GM19438 (cell line): ENCODE results near the gene PBLD.
"Not testable (repeated sequence)": the region's sequence is repeated elsewhere in the genome, so short reads cannot be mapped to it uniquely, and the experiment has no call there.

Source experiments
- ATAC-seq: cut with Tn5 transposase; IDR thresholded peaks from one replicate; pipeline ENCODE4 v1.9.1; 2021; ENCODE audit warnings: low read depth; ENCODE audit not compliant: unreplicated experiment

The PBLD gene

GRCh38 chr10:68284062-68285001, 48.4 kb downstream of the PBLD start:
- ATAC-seq: no peak

GRCh38 chr10:68280758-68281157, 52.0 kb downstream of the PBLD start:
- no peak for ATAC-seq

- not testable (repeated sequence) for ATAC-seq
Measured at GRCh38 chr10:68278906-68279753, 53.6 kb downstream of the PBLD start.

GRCh38 chr10:68277814-68278213, 54.9 kb downstream of the PBLD start:
- not testable (repeated sequence) for ATAC-seq

- ATAC-seq: no peak
Measured at GRCh38 chr10:68276224-68276623, 56.5 kb downstream of the PBLD start.

GRCh38 chr10:68275600-68276126, 57.1 kb downstream of the PBLD start:
- no peak for ATAC-seq

- no peak for ATAC-seq
Measured at GRCh38 chr10:68272833-68273232, 59.9 kb downstream of the PBLD start.

GRCh38 chr10:68271196-68271882, 61.4 kb downstream of the PBLD start:
- no peak for ATAC-seq

GRCh38 chr10:68269562-68270290, 63.0 kb downstream of the PBLD start:
- no peak for ATAC-seq

GRCh38 chr10:68261132-68261856, 71.4 kb downstream of the PBLD start:
- no peak for ATAC-seq

GRCh38 chr10:68253346-68253745, 79.4 kb downstream of the PBLD start:
- no peak for ATAC-seq

- no peak for ATAC-seq
Measured at GRCh38 chr10:68251625-68252495, 80.9 kb downstream of the PBLD start.

- no peak for ATAC-seq
Measured at GRCh38 chr10:68251151-68251550, 81.6 kb downstream of the PBLD start.

- ATAC-seq: no peak
Measured at GRCh38 chr10:68249297-68249696, 83.4 kb downstream of the PBLD start.

- ATAC-seq: no peak
Measured at GRCh38 chr10:68247931-68248330, 84.8 kb downstream of the PBLD start.

GRCh38 chr10:68246397-68246796, 86.3 kb downstream of the PBLD start:
- not testable (repeated sequence) for ATAC-seq

GRCh38 chr10:68242051-68242450, 90.7 kb downstream of the PBLD start:
- ATAC-seq: no peak

- ATAC-seq: no peak
Measured at GRCh38 chr10:68239596-68240150, 93.1 kb downstream of the PBLD start.
